Right atrium auricular region (tissue), 2 donors: Measurements from ENCODE around the gene TXNRD1. TPM values are rescaled to one million over a fixed set of nuclear protein-coding genes. Genes with fewer than 3 reads are reported as not detected.

Experiments used
- DNase-seq: peaks from one replicate; pipeline ENCODE4 v3.0.0-alpha.2; 2019; ENCODE audit warnings: low spot score
- H3K27ac ChIP-seq, 2 donors: fragments of 200-600 bp; sonication (generic); 1 replicate in 1 of 2; 2 replicates in 1 of 2; pipeline ENCODE4 v1.5.1; 2016 to 2019
- H3K27me3 ChIP-seq, 2 donors: fragments of 200-600 bp; sonication (generic); one replicate each; pipeline versions ENCODE4 v1.5.1 to v1.6.0; 2017 to 2019
- H3K36me3 ChIP-seq: fragments of 200-600 bp; sonication (generic); one replicate; pipeline ENCODE4 v1.5.1; 2016
- H3K4me1 ChIP-seq, 2 donors: fragments of 200-600 bp; sonication (generic); one replicate each; pipeline versions ENCODE4 v1.5.1 to v1.6.0; 2017 to 2019
- H3K4me3 ChIP-seq, 2 donors: fragments of 200-600 bp; sonication (generic); 1 replicate in 1 of 2; 2 replicates in 1 of 2; pipeline ENCODE4 v1.5.1; 2017 to 2019; ENCODE audit warnings: mild to moderate bottlenecking in 1 of 2, moderate library complexity in 1 of 2
- H3K9me3 ChIP-seq, 2 donors: fragments of 200-600 bp; sonication (generic); one replicate each; pipeline ENCODE4 v1.5.1; 2019
- CTCF ChIP-seq, 2 donors: fragments of 200-600 bp; sonication (generic); IDR thresholded peaks; one replicate each; pipeline ENCODE4 v1.5.1; 2019; ENCODE audit warnings: antibody characterized with exemption in 2 of 2
- total RNA-seq, 2 donors: library from RNA; depleted of rRNA; stranded (reverse); fragments of >200 nt; gene quantifications; one replicate each; pipeline ENCODE4 v1.1.0, GENCODE V29; 2016

The TXNRD1 gene
- total RNA-seq, 2 donors from 2014 or later: 191 to 286 TPM

- DNase-seq: no peak
- Histone ChIP-seq H3K27me3 (no peaks in the 10 kb centered on the region), H3K27ac (no peak overlapping the region), H3K4me3 (no peak overlapping the region), H3K9me3 (peaks cover 3 to 23% of the 10 kb centered on the region in 2 donors), H3K4me1 (no peaks in the 10 kb centered on the region), H3K36me3 (no peaks in the 10 kb centered on the region)
- TF ChIP-seq CTCF (IDR thresholded peaks at IDR 0.05): no peak
Observed at GRCh38 chr12:104187446-104188155, 28.0 kb upstream of the TXNRD1 start.

GRCh38 chr12:104188534-104188933 lies 27.0 kb upstream of the TXNRD1 start:
- TF ChIP-seq CTCF (IDR thresholded peaks at IDR 0.05): no peak
- Histone ChIP-seq H3K27ac (no peak overlapping the region), H3K36me3 (no peaks in the 10 kb centered on the region), H3K9me3 (peaks cover 3 to 20% of the 10 kb centered on the region in 2 donors), H3K4me1 (no peaks in the 10 kb centered on the region), H3K27me3 (no peaks in the 10 kb centered on the region), H3K4me3 (no peak overlapping the region)
- no peak for DNase-seq

GRCh38 chr12:104189915-104190555 lies 25.5 kb upstream of the TXNRD1 start:
- no peak for TF ChIP-seq CTCF (IDR thresholded peaks at IDR 0.05)
- no peaks in the 10 kb centered on the region for H3K4me1 ChIP-seq
- H3K27me3 ChIP-seq: no peaks in the 10 kb centered on the region
- no peak for DNase-seq
- H3K4me3 ChIP-seq: no peak overlapping the region
- no peaks in the 10 kb centered on the region for H3K36me3 ChIP-seq
- no peak overlapping the region for H3K27ac ChIP-seq
- peaks cover 0 to 7% of the 10 kb centered on the region in 2 donors for H3K9me3 ChIP-seq

- Histone ChIP-seq H3K27me3 (no peaks in the 10 kb centered on the region), H3K4me3 (no peak overlapping the region), H3K4me1 (no peaks in the 10 kb centered on the region), H3K36me3 (no peaks in the 10 kb centered on the region), H3K9me3 (peaks cover 0 to 7% of the 10 kb centered on the region in 2 donors), H3K27ac (no peak overlapping the region)
- DNase-seq: no peak
- no peak for TF ChIP-seq CTCF (IDR thresholded peaks at IDR 0.05)
Observed at GRCh38 chr12:104190641-104191176, 24.9 kb upstream of the TXNRD1 start.

- no peak for DNase-seq
- no peak overlapping the region for H3K4me3 ChIP-seq
- no peaks in the 10 kb centered on the region for H3K27me3 ChIP-seq
- no peaks in the 10 kb centered on the region for H3K4me1 ChIP-seq
- no peaks in the 10 kb centered on the region for H3K9me3 ChIP-seq
- TF ChIP-seq CTCF (IDR thresholded peaks at IDR 0.05): no peak
- no peaks in the 10 kb centered on the region for H3K36me3 ChIP-seq
- H3K27ac ChIP-seq: no peak overlapping the region
Observed at GRCh38 chr12:104197264-104197663, 18.3 kb upstream of the TXNRD1 start.
